HEK293 (cell line): ENCODE measurements around the gene DHRS7.

Experiments
- EGR2 ChIP-seq: fragments of 450-650 bp; formaldehyde crosslinking; IDR thresholded peaks from 2 replicates; pipeline ENCODE4 v1.5.1; 2016; ENCODE audit warnings: low read depth, missing biosample characterization, missing genetic modification characterization
- FEZF1 ChIP-seq: fragments of 450-650 bp; formaldehyde crosslinking; IDR thresholded peaks from 2 replicates; pipeline ENCODE4 v1.5.1; 2016; ENCODE audit warnings: missing biosample characterization, missing genetic modification characterization
- GLI4 ChIP-seq: fragments of 450-650 bp; formaldehyde crosslinking; IDR thresholded peaks from 2 replicates; pipeline ENCODE4 v1.5.1; 2016; ENCODE audit warnings: missing biosample characterization, missing genetic modification characterization
- MYNN ChIP-seq: fragments of 450-650 bp; formaldehyde crosslinking; IDR thresholded peaks from 2 replicates; pipeline ENCODE4 v1.5.1; 2016; ENCODE audit warnings: missing biosample characterization, missing genetic modification characterization, borderline replicate concordance
- PRDM1 ChIP-seq: fragments of 450-650 bp; formaldehyde crosslinking; IDR thresholded peaks from 2 replicates; pipeline ENCODE4; 2016; ENCODE audit warnings: missing biosample characterization, missing genetic modification characterization
- RBAK ChIP-seq: fragments of 450-650 bp; formaldehyde crosslinking; IDR thresholded peaks from 2 replicates; pipeline ENCODE4 v1.5.1; 2016; ENCODE audit warnings: missing biosample characterization, missing genetic modification characterization
- ZBTB17 ChIP-seq: fragments of 450-650 bp; formaldehyde crosslinking; IDR thresholded peaks from 2 replicates; pipeline ENCODE4 v1.5.1; 2016; ENCODE audit warnings: missing biosample characterization, missing genetic modification characterization
- ZEB2 ChIP-seq: fragments of 450-650 bp; formaldehyde crosslinking; IDR thresholded peaks from 2 replicates; pipeline ENCODE4 v1.5.1; 2016; ENCODE audit warnings: missing biosample characterization, missing genetic modification characterization
- ZFHX2 ChIP-seq: fragments of 450-650 bp; formaldehyde crosslinking; conservative IDR thresholded peaks from 2 replicates; pipeline ENCODE4 v1.5.1; 2016; ENCODE audit warnings: missing biosample characterization, missing genetic modification characterization
- ZIC2 ChIP-seq: fragments of 450-650 bp; formaldehyde crosslinking; IDR thresholded peaks from 2 replicates; pipeline ENCODE4 v1.5.1; 2016; ENCODE audit warnings: missing biosample characterization, missing genetic modification characterization
- ZNF112 ChIP-seq: fragments of 450-650 bp; formaldehyde crosslinking; IDR thresholded peaks from 2 replicates; pipeline ENCODE4 v1.5.0; 2017; ENCODE audit warnings: missing biosample characterization, missing genetic modification characterization
- ZNF133 ChIP-seq: fragments of 450-650 bp; formaldehyde crosslinking; IDR thresholded peaks from 2 replicates; pipeline ENCODE4 v1.5.1; 2016; ENCODE audit warnings: missing biosample characterization, missing genetic modification characterization
- ZNF138 ChIP-seq: fragments of 450-650 bp; formaldehyde crosslinking; IDR thresholded peaks from 2 replicates; pipeline ENCODE4 v1.5.1; 2016; ENCODE audit warnings: missing biosample characterization, missing genetic modification characterization, borderline replicate concordance
- ZNF214 ChIP-seq: fragments of 450-650 bp; formaldehyde crosslinking; IDR thresholded peaks from 2 replicates; pipeline ENCODE4 v1.5.1; 2017; ENCODE audit warnings: missing biosample characterization, mild to moderate bottlenecking, missing genetic modification characterization, borderline replicate concordance
- ZNF221 ChIP-seq: fragments of 450-650 bp; formaldehyde crosslinking; IDR thresholded peaks from 2 replicates; pipeline ENCODE4 v1.5.1; 2017; ENCODE audit warnings: missing biosample characterization, missing genetic modification characterization, borderline replicate concordance
- ZNF292 ChIP-seq: fragments of 450-650 bp; formaldehyde crosslinking; IDR thresholded peaks from 2 replicates; pipeline ENCODE4 v1.5.1; 2016; ENCODE audit warnings: low read depth, missing biosample characterization, missing genetic modification characterization, borderline replicate concordance
- ZNF324 ChIP-seq: fragments of 450-650 bp; formaldehyde crosslinking; IDR thresholded peaks from 2 replicates; pipeline ENCODE4 v1.5.1; 2016; ENCODE audit warnings: missing biosample characterization, missing genetic modification characterization
- ZNF335 ChIP-seq: fragments of 450-650 bp; formaldehyde crosslinking; conservative IDR thresholded peaks from 2 replicates; pipeline ENCODE4 v1.5.1; 2016; ENCODE audit warnings: missing biosample characterization, missing genetic modification characterization
- ZNF341 ChIP-seq: fragments of 450-650 bp; formaldehyde crosslinking; IDR thresholded peaks from 2 replicates; pipeline ENCODE4; 2016; ENCODE audit warnings: low read depth, missing biosample characterization, missing genetic modification characterization
- ZNF350 ChIP-seq: fragments of 450-650 bp; formaldehyde crosslinking; IDR thresholded peaks from 2 replicates; pipeline ENCODE4 v1.5.0; 2017; ENCODE audit warnings: missing biosample characterization, mild to moderate bottlenecking, missing genetic modification characterization
- ZNF404 ChIP-seq: fragments of 450-650 bp; formaldehyde crosslinking; IDR thresholded peaks from 2 replicates; pipeline ENCODE4 v1.5.1; 2017; ENCODE audit warnings: missing biosample characterization, missing genetic modification characterization
- ZNF544 ChIP-seq: fragments of 450-650 bp; formaldehyde crosslinking; IDR thresholded peaks from 2 replicates; pipeline ENCODE4 v1.5.0; 2017; ENCODE audit warnings: missing biosample characterization, missing genetic modification characterization
- ZNF555 ChIP-seq: fragments of 450-650 bp; formaldehyde crosslinking; conservative IDR thresholded peaks from 2 replicates; pipeline ENCODE4 v1.5.1; 2017; ENCODE audit warnings: missing biosample characterization, mild to moderate bottlenecking, missing genetic modification characterization, inconsistent platforms
- ZNF596 ChIP-seq: fragments of 450-650 bp; IDR thresholded peaks from 2 replicates; pipeline ENCODE4 v1.5.0; 2018; ENCODE audit warnings: missing biosample characterization, mild to moderate bottlenecking, missing genetic modification characterization, moderate library complexity
- ZNF624 ChIP-seq: fragments of 450-650 bp; formaldehyde crosslinking; IDR thresholded peaks from 2 replicates; pipeline ENCODE4 v1.5.1; 2017; ENCODE audit warnings: missing biosample characterization, missing genetic modification characterization
- ZNF626 ChIP-seq: fragments of 450-650 bp; sonication (Bioruptor Pico); formaldehyde crosslinking; IDR thresholded peaks from 2 replicates; pipeline ENCODE4 v1.5.1; 2018; ENCODE audit warnings: missing biosample characterization, missing genetic modification characterization, inconsistent platforms
- ZNF660 ChIP-seq: fragments of 450-650 bp; IDR thresholded peaks from 2 replicates; pipeline ENCODE4 v1.5.1; 2018; ENCODE audit warnings: missing biosample characterization, mild to moderate bottlenecking, missing genetic modification characterization
- ZNF701 ChIP-seq: fragments of 450-650 bp; formaldehyde crosslinking; IDR thresholded peaks from 2 replicates; pipeline ENCODE4 v1.5.1; 2016; ENCODE audit warnings: missing biosample characterization, missing genetic modification characterization
- ZNF777 ChIP-seq: fragments of 450-650 bp; formaldehyde crosslinking; IDR thresholded peaks from 2 replicates; pipeline ENCODE4 v1.5.1; 2017; ENCODE audit warnings: missing biosample characterization, missing genetic modification characterization, borderline replicate concordance
- ZNF791 ChIP-seq: fragments of 450-650 bp; formaldehyde crosslinking; IDR thresholded peaks from 2 replicates; pipeline ENCODE4 v1.5.1; 2016; ENCODE audit warnings: missing biosample characterization, missing genetic modification characterization
- TF ChIP-seq, protein P1 (sequence below): fragments of 450-650 bp; formaldehyde crosslinking; IDR thresholded peaks from 2 replicates; pipeline ENCODE4 v1.5.1; 2017; ENCODE audit warnings: missing biosample characterization, missing genetic modification characterization
- TF ChIP-seq, protein P2 (sequence below): fragments of 450-650 bp; formaldehyde crosslinking; IDR thresholded peaks from 2 replicates; pipeline ENCODE4 v1.5.1; 2016; ENCODE audit warnings: missing biosample characterization, missing genetic modification characterization
- TF ChIP-seq, protein P3 (sequence below): fragments of 450-650 bp; formaldehyde crosslinking; IDR thresholded peaks from 2 replicates; pipeline ENCODE4 v1.5.1; 2016; ENCODE audit warnings: missing biosample characterization, missing genetic modification characterization
- TF ChIP-seq, protein P4 (sequence below): fragments of 450-650 bp; formaldehyde crosslinking; IDR thresholded peaks from 2 replicates; pipeline ENCODE4 v1.5.1; 2016; ENCODE audit warnings: missing biosample characterization, missing genetic modification characterization, borderline replicate concordance

Gene DHRS7

DNA sequence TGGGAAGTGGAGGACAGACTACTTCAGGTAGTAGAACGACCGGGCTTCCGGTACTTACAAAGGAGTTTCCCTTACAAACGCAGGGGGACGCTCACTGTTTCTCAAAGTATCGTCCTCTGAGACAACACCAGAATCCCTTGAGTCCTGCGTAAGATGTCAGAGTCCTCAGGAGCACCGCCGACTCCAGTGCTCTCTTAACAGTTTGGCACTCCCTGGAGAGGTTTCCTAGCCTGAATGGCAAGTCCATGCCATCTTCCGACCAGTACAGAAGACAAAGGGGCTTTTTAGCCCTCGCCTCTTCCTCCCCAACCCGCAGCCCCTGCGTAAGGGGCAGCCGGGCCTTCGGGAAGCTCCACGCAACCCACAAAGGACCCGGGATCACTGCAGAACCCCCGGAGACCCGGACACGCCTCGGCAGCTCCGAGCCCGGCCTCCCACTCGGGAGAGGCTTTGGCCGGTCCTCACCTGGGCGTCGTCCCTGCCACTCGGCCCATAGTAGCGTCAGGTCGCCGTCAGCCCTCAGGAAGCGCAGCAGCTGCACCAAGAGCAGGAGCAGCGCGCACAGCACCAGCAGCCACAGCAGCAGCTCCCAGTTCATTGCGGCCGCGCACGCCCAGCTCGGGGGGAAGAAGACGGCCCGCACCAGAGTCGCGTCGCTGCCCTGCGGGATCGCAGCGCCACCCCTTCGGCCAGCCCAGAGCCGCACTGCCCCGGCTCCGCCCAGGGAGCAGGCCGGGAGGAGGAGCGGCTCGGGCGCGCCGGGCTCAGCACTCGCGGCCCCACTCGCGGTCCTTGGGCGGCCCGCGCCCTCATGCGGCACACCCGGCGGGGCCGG lies at the start of gene DHRS7 (continued):
- TF ChIP-seq, protein P1, sequence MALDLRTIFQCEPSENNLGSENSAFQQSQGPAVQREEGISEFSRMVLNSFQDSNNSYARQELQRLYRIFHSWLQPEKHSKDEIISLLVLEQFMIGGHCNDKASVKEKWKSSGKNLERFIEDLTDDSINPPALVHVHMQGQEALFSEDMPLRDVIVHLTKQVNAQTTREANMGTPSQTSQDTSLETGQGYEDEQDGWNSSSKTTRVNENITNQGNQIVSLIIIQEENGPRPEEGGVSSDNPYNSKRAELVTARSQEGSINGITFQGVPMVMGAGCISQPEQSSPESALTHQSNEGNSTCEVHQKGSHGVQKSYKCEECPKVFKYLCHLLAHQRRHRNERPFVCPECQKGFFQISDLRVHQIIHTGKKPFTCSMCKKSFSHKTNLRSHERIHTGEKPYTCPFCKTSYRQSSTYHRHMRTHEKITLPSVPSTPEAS (tag by site-specific recombination): no peak
- TF ChIP-seq ZNF596 (tag by site-specific recombination): no peak
- peak; percentile 65 for TF ChIP-seq ZNF335 (tag by site-specific recombination)
- peak; percentile 30; the same call in 1 of the 2 replicates for TF ChIP-seq ZNF341
- no peak for TF ChIP-seq ZNF292
- TF ChIP-seq, protein P2, sequence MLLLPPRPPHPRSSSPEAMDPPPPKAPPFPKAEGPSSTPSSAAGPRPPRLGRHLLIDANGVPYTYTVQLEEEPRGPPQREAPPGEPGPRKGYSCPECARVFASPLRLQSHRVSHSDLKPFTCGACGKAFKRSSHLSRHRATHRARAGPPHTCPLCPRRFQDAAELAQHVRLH (tag by site-specific recombination): no peak
- TF ChIP-seq ZNF133: no peak
- no peak for TF ChIP-seq ZNF626 (tag by site-specific recombination)
- no peak for TF ChIP-seq ZNF555
- TF ChIP-seq ZNF221 (tag by site-specific recombination): no peak
- no peak for TF ChIP-seq MYNN (tag by site-specific recombination)
- no peak for TF ChIP-seq ZIC2 (tag by site-specific recombination)
- no peak for TF ChIP-seq RBAK (tag by site-specific recombination)
- TF ChIP-seq ZEB2 (tag by site-specific recombination): no peak
- TF ChIP-seq ZNF404 (tag by site-specific recombination): no peak
- no peak for TF ChIP-seq ZNF777 (tag by site-specific recombination)
- TF ChIP-seq, protein P3, sequence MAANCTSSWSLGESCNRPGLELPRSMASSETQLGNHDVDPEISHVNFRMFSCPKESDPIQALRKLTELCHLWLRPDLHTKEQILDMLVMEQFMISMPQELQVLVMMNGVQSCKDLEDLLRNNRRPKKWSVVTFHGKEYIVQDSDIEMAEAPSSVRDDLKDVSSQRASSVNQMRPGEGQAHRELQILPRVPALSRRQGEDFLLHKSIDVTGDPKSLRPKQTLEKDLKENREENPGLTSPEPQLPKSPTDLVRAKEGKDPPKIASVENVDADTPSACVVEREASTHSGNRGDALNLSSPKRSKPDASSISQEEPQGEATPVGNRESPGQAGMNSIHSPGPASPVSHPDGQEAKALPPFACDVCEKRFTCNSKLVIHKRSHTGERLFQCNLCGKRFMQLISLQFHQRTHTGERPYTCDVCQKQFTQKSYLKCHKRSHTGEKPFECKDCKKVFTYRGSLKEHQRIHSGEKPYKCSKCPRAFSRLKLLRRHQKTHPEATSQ (tag by site-specific recombination): no peak
- no peak for TF ChIP-seq PRDM1 (tag by site-specific recombination)
- TF ChIP-seq ZNF112 (tag by site-specific recombination): no peak
- no peak for TF ChIP-seq EGR2 (tag by site-specific recombination)
- TF ChIP-seq ZNF214 (tag by site-specific recombination): no peak
- TF ChIP-seq ZNF138: no peak
- TF ChIP-seq, protein P4, sequence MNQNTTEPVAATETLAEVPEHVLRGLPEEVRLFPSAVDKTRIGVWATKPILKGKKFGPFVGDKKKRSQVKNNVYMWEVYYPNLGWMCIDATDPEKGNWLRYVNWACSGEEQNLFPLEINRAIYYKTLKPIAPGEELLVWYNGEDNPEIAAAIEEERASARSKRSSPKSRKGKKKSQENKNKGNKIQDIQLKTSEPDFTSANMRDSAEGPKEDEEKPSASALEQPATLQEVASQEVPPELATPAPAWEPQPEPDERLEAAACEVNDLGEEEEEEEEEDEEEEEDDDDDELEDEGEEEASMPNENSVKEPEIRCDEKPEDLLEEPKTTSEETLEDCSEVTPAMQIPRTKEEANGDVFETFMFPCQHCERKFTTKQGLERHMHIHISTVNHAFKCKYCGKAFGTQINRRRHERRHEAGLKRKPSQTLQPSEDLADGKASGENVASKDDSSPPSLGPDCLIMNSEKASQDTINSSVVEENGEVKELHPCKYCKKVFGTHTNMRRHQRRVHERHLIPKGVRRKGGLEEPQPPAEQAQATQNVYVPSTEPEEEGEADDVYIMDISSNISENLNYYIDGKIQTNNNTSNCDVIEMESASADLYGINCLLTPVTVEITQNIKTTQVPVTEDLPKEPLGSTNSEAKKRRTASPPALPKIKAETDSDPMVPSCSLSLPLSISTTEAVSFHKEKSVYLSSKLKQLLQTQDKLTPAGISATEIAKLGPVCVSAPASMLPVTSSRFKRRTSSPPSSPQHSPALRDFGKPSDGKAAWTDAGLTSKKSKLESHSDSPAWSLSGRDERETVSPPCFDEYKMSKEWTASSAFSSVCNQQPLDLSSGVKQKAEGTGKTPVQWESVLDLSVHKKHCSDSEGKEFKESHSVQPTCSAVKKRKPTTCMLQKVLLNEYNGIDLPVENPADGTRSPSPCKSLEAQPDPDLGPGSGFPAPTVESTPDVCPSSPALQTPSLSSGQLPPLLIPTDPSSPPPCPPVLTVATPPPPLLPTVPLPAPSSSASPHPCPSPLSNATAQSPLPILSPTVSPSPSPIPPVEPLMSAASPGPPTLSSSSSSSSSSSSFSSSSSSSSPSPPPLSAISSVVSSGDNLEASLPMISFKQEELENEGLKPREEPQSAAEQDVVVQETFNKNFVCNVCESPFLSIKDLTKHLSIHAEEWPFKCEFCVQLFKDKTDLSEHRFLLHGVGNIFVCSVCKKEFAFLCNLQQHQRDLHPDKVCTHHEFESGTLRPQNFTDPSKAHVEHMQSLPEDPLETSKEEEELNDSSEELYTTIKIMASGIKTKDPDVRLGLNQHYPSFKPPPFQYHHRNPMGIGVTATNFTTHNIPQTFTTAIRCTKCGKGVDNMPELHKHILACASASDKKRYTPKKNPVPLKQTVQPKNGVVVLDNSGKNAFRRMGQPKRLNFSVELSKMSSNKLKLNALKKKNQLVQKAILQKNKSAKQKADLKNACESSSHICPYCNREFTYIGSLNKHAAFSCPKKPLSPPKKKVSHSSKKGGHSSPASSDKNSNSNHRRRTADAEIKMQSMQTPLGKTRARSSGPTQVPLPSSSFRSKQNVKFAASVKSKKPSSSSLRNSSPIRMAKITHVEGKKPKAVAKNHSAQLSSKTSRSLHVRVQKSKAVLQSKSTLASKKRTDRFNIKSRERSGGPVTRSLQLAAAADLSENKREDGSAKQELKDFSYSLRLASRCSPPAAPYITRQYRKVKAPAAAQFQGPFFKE (tag by site-specific recombination): no peak
- no peak for TF ChIP-seq ZNF624 (tag by site-specific recombination)
- no peak for TF ChIP-seq ZFHX2
- TF ChIP-seq ZNF350 (tag by site-specific recombination): no peak
- no peak for TF ChIP-seq ZNF701
- no peak for TF ChIP-seq ZNF544 (tag by site-specific recombination)
- TF ChIP-seq ZBTB17 (tag by site-specific recombination): peak; percentile 57
- no peak for TF ChIP-seq FEZF1 (tag by site-specific recombination)
- no peak for TF ChIP-seq GLI4
- TF ChIP-seq ZNF324: no peak
- TF ChIP-seq ZNF660: peak; percentile 83
- TF ChIP-seq ZNF791: no peak
